WTC11 (cell line): ENCODE data around the gene SLC39A2. TPM values are rescaled to one million over a fixed set of nuclear protein-coding genes. Genes with fewer than 3 reads are reported as not detected.

Experiments used
- ATAC-seq: fragments of 200-7000 bp; cut with Tn5 transposase; 2 replicates; pipeline ENCODE4 v1.10.0; 2021; ENCODE audit warnings: mild to moderate bottlenecking, moderate library complexity
- CTCF ChIA-PET: fragments of 300-600 bp; sonication (Branson Sonifier 250); formaldehyde crosslinking; loops from one replicate; lab custom pipeline; 2021; ENCODE audit warnings: antibody characterized with exemption; lab: Charles Lee
- POLR2A ChIA-PET: fragments of 350-600 bp; sonication (Branson Sonifier 250); formaldehyde crosslinking; loops from one replicate; lab custom pipeline; 2021; ENCODE audit warnings: antibody characterized with exemption; lab: Charles Lee
- DNase-seq: peaks from one replicate; pipeline ENCODE4 v3.0.0; 2021; ENCODE audit warnings: low spot score
- H3K27ac Mint-ChIP-seq: 2 replicates; pipeline ENCODE4 v1.8.0; 2021; ENCODE audit warnings: mixed read lengths
- H3K27me3 Mint-ChIP-seq: 2 replicates; pipeline ENCODE4 v1.8.0; 2021; ENCODE audit warnings: low read depth, mild to moderate bottlenecking, moderate library complexity, mixed read lengths
- H3K36me3 Mint-ChIP-seq: 2 replicates; pipeline ENCODE4 v1.8.0; 2021; ENCODE audit warnings: mixed read lengths
- H3K4me1 Mint-ChIP-seq: 2 replicates; pipeline ENCODE4 v1.8.0; 2022; ENCODE audit warnings: mixed read lengths
- H3K4me3 Mint-ChIP-seq: 2 replicates; pipeline ENCODE4 v1.8.0; 2021; ENCODE audit warnings: mild to moderate bottlenecking, moderate library complexity, mixed read lengths
- H3K9me3 Mint-ChIP-seq: 2 replicates; pipeline ENCODE4 v1.8.0; 2021; ENCODE audit warnings: mixed read lengths
- ATF3 ChIP-seq: sonication (generic); formaldehyde crosslinking; conservative IDR thresholded peaks from 2 replicates; pipeline ENCODE4 v1.8.1; 2022; ENCODE audit warnings: mild to moderate bottlenecking, missing genetic modification reagents
- CTCF ChIP-seq: fragments of 200-600 bp; IDR thresholded peaks from 2 replicates; pipeline ENCODE4 v1.8.0; 2022; ENCODE audit warnings: antibody characterized with exemption
- E2F5 ChIP-seq: sonication (generic); formaldehyde crosslinking; IDR thresholded peaks from 2 replicates; pipeline ENCODE4 v1.8.1; 2022; ENCODE audit warnings: mild to moderate bottlenecking, moderate library complexity, missing genetic modification reagents
- ELF4 ChIP-seq: sonication (generic); formaldehyde crosslinking; IDR thresholded peaks from 2 replicates; pipeline ENCODE4 v1.8.1; 2022; ENCODE audit warnings: low read depth, mild to moderate bottlenecking, moderate library complexity, missing genetic modification reagents
- ERG ChIP-seq: fragments of 250-450 bp; sonication (Bioruptor Pico); IDR thresholded peaks from 2 replicates; pipeline ENCODE4 v1.8.0; 2021; ENCODE audit warnings: mild to moderate bottlenecking
- FOXJ3 ChIP-seq: sonication (generic); formaldehyde crosslinking; IDR thresholded peaks from 2 replicates; pipeline ENCODE4 v1.9.0; 2021; ENCODE audit warnings: missing genetic modification reagents, mild to moderate bottlenecking, borderline replicate concordance
- FOXP1 ChIP-seq: sonication (generic); formaldehyde crosslinking; IDR thresholded peaks from 2 replicates; pipeline ENCODE4 v1.8.0; 2022; ENCODE audit warnings: missing genetic modification reagents, mild to moderate bottlenecking, moderate library complexity, borderline replicate concordance
- HMGA2 ChIP-seq: fragments of 250-450 bp; sonication (Bioruptor Pico); IDR thresholded peaks from 2 replicates; pipeline ENCODE4 v1.4.0; 2021; ENCODE audit warnings: mild to moderate bottlenecking, moderate library complexity
- MXD4 ChIP-seq: fragments of 250-450 bp; sonication (Bioruptor Pico); IDR thresholded peaks from 2 replicates; pipeline ENCODE4 v1.8.0; 2021; ENCODE audit warnings: mild to moderate bottlenecking, moderate library complexity, borderline replicate concordance
- NFE2L1 ChIP-seq: sonication (generic); formaldehyde crosslinking; IDR thresholded peaks from 2 replicates; pipeline ENCODE4 v1.8.1; 2023; ENCODE audit warnings: missing genetic modification reagents
- NR2C2 ChIP-seq: sonication (generic); formaldehyde crosslinking; IDR thresholded peaks from 2 replicates; pipeline ENCODE4 v1.8.0; 2022; ENCODE audit warnings: mild to moderate bottlenecking, missing genetic modification reagents
- OVOL2 ChIP-seq: fragments of 250-450 bp; sonication (Bioruptor Pico); IDR thresholded peaks from 2 replicates; pipeline ENCODE4 v1.9.0; 2021; ENCODE audit warnings: mild to moderate bottlenecking, borderline replicate concordance
- PRDM15 ChIP-seq: sonication (generic); formaldehyde crosslinking; IDR thresholded peaks from 2 replicates; pipeline ENCODE4 v1.8.0; 2022; ENCODE audit warnings: missing genetic modification reagents
- RELA ChIP-seq: sonication (generic); formaldehyde crosslinking; IDR thresholded peaks from 2 replicates; pipeline ENCODE4 v1.8.1; 2022; ENCODE audit warnings: missing genetic modification reagents, mild to moderate bottlenecking, borderline replicate concordance
- TEAD1 ChIP-seq: sonication (generic); formaldehyde crosslinking; IDR thresholded peaks from 2 replicates; pipeline ENCODE4 v1.8.0; 2022; ENCODE audit warnings: mild to moderate bottlenecking, missing genetic modification reagents
- TP53 ChIP-seq: sonication (generic); formaldehyde crosslinking; IDR thresholded peaks from 2 replicates; pipeline ENCODE4 v1.8.1; 2023; ENCODE audit warnings: mild to moderate bottlenecking, missing genetic modification reagents
- ZNF232 ChIP-seq: sonication (generic); formaldehyde crosslinking; IDR thresholded peaks from 2 replicates; pipeline ENCODE4 v1.8.0; 2022; ENCODE audit warnings: mild to moderate bottlenecking, missing genetic modification reagents
- ZNF532 ChIP-seq: fragments of 250-450 bp; sonication (Bioruptor Pico); IDR thresholded peaks from 2 replicates; pipeline ENCODE4 v1.9.0; 2021; ENCODE audit warnings: mild to moderate bottlenecking, borderline replicate concordance
- total RNA-seq: library from RNA; stranded (reverse); gene quantifications from 3 replicates; pipeline ENCODE4 v1.2.3, GENCODE V29; 2021

Gene SLC39A2
- total RNA-seq, 1 experiment from 2014 or later = not detected

- Mint-ChIP-seq H3K4me3 (no peak overlapping the region), H3K9me3 (no peaks in the 10 kb centered on the region), H3K27me3 (peaks cover 8% of the 10 kb centered on the region), H3K36me3 (no peaks in the 10 kb centered on the region), H3K27ac (no peak overlapping the region), H3K4me1 (no peaks in the 10 kb centered on the region)
- no peak for DNase-seq
- POLR2A ChIA-PET = no interaction called here
- CTCF ChIA-PET = interaction anchor here (0.7 to 1.5 kb wide), 3 partner anchors 8 to 114 kb away, joined by 3 to 6 read pairs (median 3); no protein-coding TSS in a partner anchor
- no peak for TF ChIP-seq MXD4
- no peak for TF ChIP-seq TEAD1
- no peak for TF ChIP-seq ELF4 (CRISPR knock-in tag)
- TF ChIP-seq ZNF232 (CRISPR knock-in tag) = no peak
- TF ChIP-seq ATF3 (CRISPR knock-in tag) = no peak
- no peak for TF ChIP-seq FOXP1
- TF ChIP-seq FOXJ3 (CRISPR knock-in tag) = no peak
- TF ChIP-seq HMGA2 (CRISPR knock-in tag) = no peak
- TF ChIP-seq NFE2L1 (CRISPR knock-in tag) = no peak
- no peak for TF ChIP-seq E2F5 (CRISPR knock-in tag)
- TF ChIP-seq NR2C2 (CRISPR knock-in tag) = no peak
- no peak for TF ChIP-seq ERG
- no peak for ATAC-seq
These were observed 20.4 kb upstream of the SLC39A2 start for GRCh38 chr14:20978687-20979086.

- H3K4me3 Mint-ChIP-seq = no peak overlapping the region
These were observed 18.2 kb upstream of the SLC39A2 start for GRCh38 chr14:20980906-20981305.

More at GRCh38 chr14:20980906-20981305, 18.2 kb upstream of the SLC39A2 start:
- H3K27me3 Mint-ChIP-seq = peaks cover 11% of the 10 kb centered on the region
- no peaks in the 10 kb centered on the region for H3K9me3 Mint-ChIP-seq
- H3K4me1 Mint-ChIP-seq = no peaks in the 10 kb centered on the region
- no peak overlapping the region for H3K27ac Mint-ChIP-seq
- H3K36me3 Mint-ChIP-seq = no peaks in the 10 kb centered on the region
- TF ChIP-seq PRDM15 (CRISPR knock-in tag) = no peak
- no peak for TF ChIP-seq TP53 (CRISPR knock-in tag)
- TF ChIP-seq CTCF = no peak
- no peak for TF ChIP-seq RELA (CRISPR knock-in tag)
- TF ChIP-seq ATF3 (CRISPR knock-in tag) = no peak
- TF ChIP-seq ZNF532 (CRISPR knock-in tag) = no peak
- TF ChIP-seq ERG = no peak
- no peak for TF ChIP-seq OVOL2 (CRISPR knock-in tag)
- POLR2A ChIA-PET = no interaction called here
- ATAC-seq = no peak
- no peak for DNase-seq
- CTCF ChIA-PET = interaction anchor here (0.7 to 4.4 kb wide), 4 partner anchors 9 to 321 kb away, joined by 3 to 40 read pairs (median 4); no protein-coding TSS in a partner anchor
